K562 (cell line): ENCODE results near the gene ODF2. TPM values are rescaled to one million over a fixed set of nuclear protein-coding genes. Genes with fewer than 3 reads are reported as not detected.

Experiments used
- ATAC-seq: fragments of 200-7000 bp; cut with Tn5 transposase; 3 replicates; pipeline ENCODE4 v1.9.1; 2020; ENCODE audit warnings: moderate library complexity
- BruUV-seq: library from RNA; stranded (reverse); fragments of 400-500 nt; replicated peaks from 2 replicates; lab custom pipeline; 2021; lab: Mats Ljungman, UMichigan
- CTCF ChIA-PET: fragments of 300-600 bp; formaldehyde crosslinking; extraction: SDS; loops from one replicate; lab custom pipeline; 2021; ENCODE audit warnings: low intra/inter-chr PET ratio; lab: Yijun Ruan, JAX
- POLR2A ChIA-PET: fragments of 300-600, 350-650 bp; sonication (Branson Sonifier 250); formaldehyde crosslinking; extraction: SDS; loops from one replicate; lab custom pipeline; 2021; ENCODE audit warnings: antibody characterized with exemption, inconsistent platforms; lab: Yijun Ruan, JAX
- DNase-seq, 4 experiments: peaks; one replicate each; pipeline versions ENCODE4 v3.0.0 to v3.0.0-alpha.2; 2011 to 2018; ENCODE audit warnings: low spot score in 3 of 4, mixed read lengths in 3 of 4; ENCODE audit errors: extremely low read depth in 1 of 4
- FAIRE-seq: peaks from 2 replicates; lab custom pipeline; 2011; peaks lifted over from hg19 to GRCh38; lab: Jason Lieb, UNC
- H2AFZ ChIP-seq: 2 replicates; pipeline ENCODE4 v1.6.0; 2011; ENCODE audit warnings: low read depth, low read length, control low read depth, inconsistent platforms
- H3K27ac ChIP-seq: fragments of 200-600 bp; 3 replicates; pipeline ENCODE4 v1.8.0; 2011; ENCODE audit warnings: low read depth, mild to moderate bottlenecking, control low read depth, inconsistent platforms, low read length, moderate library complexity, mixed read lengths; ENCODE audit errors: extremely low read depth
- H3K27me3 ChIP-seq, 2 experiments: fragments of 300-600 bp in 1 of 2; 2 replicates in 1 of 2; 3 replicates in 1 of 2; pipeline versions ENCODE4 v1.6.0 to v1.8.0; 2011; ENCODE audit warnings: inconsistent platforms in 2 of 2, low read length in 2 of 2, mild to moderate bottlenecking in 1 of 2, mixed read lengths in 1 of 2, moderate library complexity in 1 of 2; ENCODE audit not compliant: control insufficient read depth in 2 of 2, insufficient read depth in 2 of 2
- H3K36me3 ChIP-seq: fragments of 300-600 bp; 3 replicates; pipeline ENCODE4 v1.8.0; 2011; ENCODE audit warnings: mild to moderate bottlenecking, low read length, inconsistent platforms; ENCODE audit not compliant: control insufficient read depth, insufficient read depth
- H3K4me1 ChIP-seq, 2 experiments: fragments of 200-600 bp in 1 of 2; replicated peaks in 1 of 2; 2 replicates in 1 of 2; 3 replicates in 1 of 2; pipeline versions ENCODE4 v1.5.1 to v1.8.0; 2011; ENCODE audit warnings: inconsistent platforms in 2 of 2, low read length in 2 of 2, mild to moderate bottlenecking in 1 of 2, mixed read lengths in 1 of 2, moderate library complexity in 1 of 2; ENCODE audit not compliant: control insufficient read depth in 2 of 2, insufficient read depth in 2 of 2
- H3K4me2 ChIP-seq: 2 replicates; pipeline ENCODE4 v1.6.1; 2011; ENCODE audit warnings: low read length, control low read depth, inconsistent platforms, mixed read lengths; ENCODE audit not compliant: insufficient read depth
- H3K4me3 ChIP-seq: fragments of 200-600 bp; sonication (generic), shearing (Covaris generic); 2 replicates; pipeline ENCODE4 v1.5.1; 2016; ENCODE audit warnings: control low read depth, inconsistent platforms
- H3K79me2 ChIP-seq: fragments of 200-600 bp; 3 replicates; pipeline ENCODE4 v1.8.0; 2011; ENCODE audit warnings: low read length, inconsistent platforms; ENCODE audit not compliant: control insufficient read depth, insufficient read depth
- H3K9ac ChIP-seq, 2 experiments: 2 replicates each; pipeline versions ENCODE4 v1.6.0 to v1.6.1; 2011; ENCODE audit warnings: low read depth in 2 of 2, low read length in 2 of 2, control low read depth in 1 of 2, inconsistent platforms in 1 of 2, mild to moderate bottlenecking in 1 of 2, mixed read lengths in 1 of 2; ENCODE audit not compliant: insufficient read depth in 1 of 2
- H3K9me1 ChIP-seq: one replicate; pipeline ENCODE4 v1.6.0; 2011; ENCODE audit warnings: inconsistent platforms, mild to moderate bottlenecking, low read length, moderate library complexity; ENCODE audit not compliant: control insufficient read depth, insufficient read depth
- H3K9me3 ChIP-seq: replicated peaks from 2 replicates; pipeline ENCODE4 v1.5.1; 2011; ENCODE audit warnings: low read depth, low read length, inconsistent platforms; ENCODE audit not compliant: control insufficient read depth, insufficient read depth
- H4K20me1 ChIP-seq: replicated peaks from 2 replicates; pipeline ENCODE4 v1.6.1; 2011; ENCODE audit warnings: low read length, inconsistent platforms, mixed read lengths; ENCODE audit not compliant: control insufficient read depth, insufficient read depth
- BCOR ChIP-seq: fragments of 450-650 bp; IDR thresholded peaks from 2 replicates; pipeline ENCODE4 v1.6.1; 2016
- DMBX1 ChIP-seq: fragments of 250-450 bp; sonication (Bioruptor Pico); IDR thresholded peaks from 2 replicates; pipeline ENCODE4 v1.8.0; 2022; ENCODE audit warnings: inconsistent platforms, mild to moderate bottlenecking, moderate library complexity, borderline replicate concordance
- KLF16 ChIP-seq: IDR thresholded peaks from 2 replicates; pipeline ENCODE4 v1.6.1; 2016; ENCODE audit warnings: antibody characterized with exemption
- NFATC3 ChIP-seq: fragments of 450-650 bp; IDR thresholded peaks from 2 replicates; pipeline ENCODE4 v1.6.1; 2017; ENCODE audit warnings: mild to moderate bottlenecking
- SMAD3 ChIP-seq: fragments of 450-650 bp; formaldehyde crosslinking; conservative IDR thresholded peaks from 2 replicates; pipeline ENCODE4 v1.4.0; 2020; ENCODE audit warnings: mild to moderate bottlenecking
- SREBF1 ChIP-seq: fragments of 150-350 bp; IDR thresholded peaks from 2 replicates; pipeline ENCODE4 v1.6.1; 2014; ENCODE audit warnings: antibody characterized with exemption, low read depth, low read length, borderline replicate concordance
- SREBF2 ChIP-seq: sonication (generic); formaldehyde crosslinking; IDR thresholded peaks from 2 replicates; pipeline ENCODE4 v1.4.0; 2020; ENCODE audit warnings: mild to moderate bottlenecking, missing genetic modification reagents
- YY1 ChIP-seq, 3 experiments: IDR thresholded peaks; 2 replicates each; pipeline ENCODE4 v1.6.1; 2011; ENCODE audit warnings: low read length in 2 of 3, mild to moderate bottlenecking in 2 of 3, moderate library complexity in 2 of 3, borderline replicate concordance in 1 of 3, control low read depth in 1 of 3, low read depth in 1 of 3; ENCODE audit not compliant: insufficient read depth in 3 of 3, insufficient replicate concordance in 2 of 3, control insufficient read depth in 1 of 3, insufficient read length in 1 of 3; ENCODE audit errors: extremely low read depth in 1 of 3
- ZC3H11A ChIP-seq: IDR thresholded peaks from 2 replicates; pipeline ENCODE4 v1.6.1; 2012; ENCODE audit warnings: low read depth, low read length, improper control_type of control experiment
- ZNF146 ChIP-seq: IDR thresholded peaks from one replicate; pipeline ENCODE4 v1.6.1; 2018; ENCODE audit warnings: missing compliant biosample characterization; ENCODE audit not compliant: unreplicated experiment
- ZNF212 ChIP-seq: fragments of 450-650 bp; formaldehyde crosslinking; IDR thresholded peaks from 2 replicates; pipeline ENCODE4 v1.4.0; 2020; ENCODE audit warnings: mild to moderate bottlenecking
- ZNF217 ChIP-seq: sonication (generic); formaldehyde crosslinking; IDR thresholded peaks from 2 replicates; pipeline ENCODE4 v1.8.0; 2022; ENCODE audit warnings: mild to moderate bottlenecking, missing genetic modification reagents
- ZNF57 ChIP-seq: fragments of 450-650 bp; formaldehyde crosslinking; IDR thresholded peaks from 2 replicates; pipeline ENCODE4 v1.4.0; 2020; ENCODE audit warnings: mild to moderate bottlenecking, moderate library complexity
- ZNF586 ChIP-seq: fragments of 450-650 bp; formaldehyde crosslinking; conservative IDR thresholded peaks from 2 replicates; pipeline ENCODE4 v1.4.0; 2020; ENCODE audit warnings: mild to moderate bottlenecking, moderate library complexity
- WGBS: fragments of 100-300 bp; shearing (Covaris generic); methylation state at CpG from one replicate; pipeline ENCODE4 v1.1.6; 2016; ENCODE audit warnings: low coverage, mixed read lengths; ENCODE audit not compliant: insufficient coverage; ENCODE audit errors: missing lambda C conversion rate; 5-methylcytosine and 5-hydroxymethylcytosine counted together
- in situ Hi-C: fragments of 300-500 bp; cut with MboI; formaldehyde crosslinking; loops from 4 replicates; pipeline ENCODE4 v1.15.0; 2018; ENCODE audit warnings: inconsistent platforms, mixed read lengths
- intact Hi-C: fragments of 100-400 bp; cut with micrococcal nuclease; formaldehyde crosslinking; loops from 2 replicates; pipeline ENCODE4 v1.14.2; 2022
- polyA plus RNA-seq, 8 experiments: library from polyadenylated mRNA; depleted of rRNA in 4 of 8; stranded (reverse) in 5 of 8; unstranded in 3 of 8; fragments of >200 nt; fragmentation: Nextera tagmentation in 2 of 8; fragmentation: Illumina TruSeq in 1 of 8; extraction: Ambion mirVana in 2 of 8; extraction: Trizol in 1 of 8; gene quantifications; 2 replicates each; pipeline versions ENCODE4 v1.2.1 to v1.2.3, GENCODE V29; 2011 to 2014; ENCODE audit warnings: inconsistent platforms in 1 of 8, missing spikeins in 1 of 8
- total RNA-seq, 7 experiments: library from RNA; depleted of rRNA in 6 of 7; stranded (reverse); fragments of >200 nt in 6 of 7; fragmentation: Illumina TruSeq in 2 of 7; extraction: Trizol in 2 of 7; gene quantifications; 2 replicates each; pipeline versions ENCODE4 v1.2.1 to v1.2.3, GENCODE V29; 2011 to 2021; ENCODE audit warnings: low replicate concordance in 1 of 7
- TF ChIP-seq, protein P1 (sequence below): IDR thresholded peaks from 3 replicates; pipeline ENCODE4 v1.6.1; 2011; ENCODE audit warnings: borderline replicate concordance, mild to moderate bottlenecking, moderate library complexity; ENCODE audit not compliant: insufficient read length; ENCODE audit errors: extremely low read depth
- TF ChIP-seq, protein P2 (sequence below): sonication (generic); formaldehyde crosslinking; IDR thresholded peaks from 2 replicates; pipeline ENCODE4 v1.8.1; 2023; ENCODE audit warnings: mild to moderate bottlenecking, missing genetic modification reagents, moderate library complexity
- TF ChIP-seq, protein P3 (sequence below): fragments of 250-450 bp; sonication (Bioruptor Pico); IDR thresholded peaks from 2 replicates; pipeline ENCODE4 v1.4.0; 2020; ENCODE audit warnings: borderline replicate concordance
- TF ChIP-seq, protein P4 (sequence below): fragments of 250-450 bp; sonication (Bioruptor Pico); IDR thresholded peaks from 2 replicates; pipeline ENCODE4 v1.5.0; 2021

Gene ODF2
- total and polyA plus RNA-seq, 9 of the 15 experiments (the other 6 are each of a cell fraction or from before 2014, with no cell fraction given): 16.5 to 83.2 (median 69.7) TPM

DNA sequence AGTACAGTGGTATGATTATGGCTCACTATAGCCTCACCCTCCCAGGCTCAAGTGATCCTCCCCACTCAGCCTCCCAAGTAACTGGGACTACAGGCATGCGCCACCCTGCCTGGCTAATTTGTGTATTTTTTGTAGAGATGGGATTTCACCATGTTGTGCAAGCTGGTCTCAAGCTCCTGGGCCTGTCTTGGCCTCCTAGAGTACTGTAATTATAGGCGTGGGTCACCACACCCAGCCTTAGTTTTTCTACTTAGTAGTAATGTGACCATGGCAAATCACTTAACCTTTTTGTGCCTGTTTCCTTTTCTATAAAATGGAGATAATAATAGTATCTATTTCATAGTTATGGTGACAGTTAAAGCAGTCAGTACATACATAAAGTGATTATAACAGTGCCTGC is 70.9 kb downstream of the ODF2 start:
- H3K27me3 ChIP-seq: no peaks in the 10 kb centered on the region
- H4K20me1 ChIP-seq: no peaks in the 10 kb centered on the region
- H3K36me3 ChIP-seq: peaks cover 66% of the 10 kb centered on the region
- CTCF ChIA-PET: no interaction called here
- DNase-seq (no peak), ATAC-seq (no peak), FAIRE-seq (no peak)
- H3K9me3 ChIP-seq: no peaks in the 10 kb centered on the region
- no peaks in the 10 kb centered on the region for H3K9me1 ChIP-seq
- no peak overlapping the region for H3K27ac ChIP-seq
- H3K9ac ChIP-seq: no peak overlapping the region
- in situ Hi-C loops (no loop called here), intact Hi-C loops (no loop called here)
- no TSS peak for BruUV-seq
- WGBS: 82% methylated on average over 2 of the region's 2 CpGs
- H3K79me2 ChIP-seq: no peaks in the 10 kb centered on the region
- H3K4me1 ChIP-seq: peaks cover 0 to 4% of the 10 kb centered on the region in 2 experiments; a peak in 2 of 5 replicates
- H3K4me3 ChIP-seq: no peak overlapping the region
- H2AFZ ChIP-seq: no peak overlapping the region
- POLR2A ChIA-PET: interaction anchor here (2.6 kb wide), 1 partner anchor 10 kb away, joined by 6 read pairs; no protein-coding TSS in a partner anchor
- H3K4me2 ChIP-seq: no peak overlapping the region
- TF ChIP-seq DMBX1 (CRISPR knock-in tag): no peak
- no peak for TF ChIP-seq SREBF2 (CRISPR knock-in tag)
- TF ChIP-seq KLF16: no peak
- TF ChIP-seq ZNF57: no peak
- TF ChIP-seq NFATC3: no peak
- no peak for TF ChIP-seq ZNF146 (CRISPR knock-in tag)
- TF ChIP-seq ZNF212 (CRISPR knock-in tag): no peak
- TF ChIP-seq, protein P1, sequence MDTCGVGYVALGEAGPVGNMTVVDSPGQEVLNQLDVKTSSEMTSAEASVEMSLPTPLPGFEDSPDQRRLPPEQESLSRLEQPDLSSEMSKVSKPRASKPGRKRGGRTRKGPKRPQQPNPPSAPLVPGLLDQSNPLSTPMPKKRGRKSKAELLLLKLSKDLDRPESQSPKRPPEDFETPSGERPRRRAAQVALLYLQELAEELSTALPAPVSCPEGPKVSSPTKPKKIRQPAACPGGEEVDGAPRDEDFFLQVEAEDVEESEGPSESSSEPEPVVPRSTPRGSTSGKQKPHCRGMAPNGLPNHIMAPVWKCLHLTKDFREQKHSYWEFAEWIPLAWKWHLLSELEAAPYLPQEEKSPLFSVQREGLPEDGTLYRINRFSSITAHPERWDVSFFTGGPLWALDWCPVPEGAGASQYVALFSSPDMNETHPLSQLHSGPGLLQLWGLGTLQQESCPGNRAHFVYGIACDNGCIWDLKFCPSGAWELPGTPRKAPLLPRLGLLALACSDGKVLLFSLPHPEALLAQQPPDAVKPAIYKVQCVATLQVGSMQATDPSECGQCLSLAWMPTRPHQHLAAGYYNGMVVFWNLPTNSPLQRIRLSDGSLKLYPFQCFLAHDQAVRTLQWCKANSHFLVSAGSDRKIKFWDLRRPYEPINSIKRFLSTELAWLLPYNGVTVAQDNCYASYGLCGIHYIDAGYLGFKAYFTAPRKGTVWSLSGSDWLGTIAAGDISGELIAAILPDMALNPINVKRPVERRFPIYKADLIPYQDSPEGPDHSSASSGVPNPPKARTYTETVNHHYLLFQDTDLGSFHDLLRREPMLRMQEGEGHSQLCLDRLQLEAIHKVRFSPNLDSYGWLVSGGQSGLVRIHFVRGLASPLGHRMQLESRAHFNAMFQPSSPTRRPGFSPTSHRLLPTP: no peak
- TF ChIP-seq, protein P2, sequence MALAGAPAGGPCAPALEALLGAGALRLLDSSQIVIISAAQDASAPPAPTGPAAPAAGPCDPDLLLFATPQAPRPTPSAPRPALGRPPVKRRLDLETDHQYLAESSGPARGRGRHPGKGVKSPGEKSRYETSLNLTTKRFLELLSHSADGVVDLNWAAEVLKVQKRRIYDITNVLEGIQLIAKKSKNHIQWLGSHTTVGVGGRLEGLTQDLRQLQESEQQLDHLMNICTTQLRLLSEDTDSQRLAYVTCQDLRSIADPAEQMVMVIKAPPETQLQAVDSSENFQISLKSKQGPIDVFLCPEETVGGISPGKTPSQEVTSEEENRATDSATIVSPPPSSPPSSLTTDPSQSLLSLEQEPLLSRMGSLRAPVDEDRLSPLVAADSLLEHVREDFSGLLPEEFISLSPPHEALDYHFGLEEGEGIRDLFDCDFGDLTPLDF (CRISPR knock-in tag): no peak
- no peak for TF ChIP-seq SMAD3 (CRISPR knock-in tag)
- TF ChIP-seq BCOR: no peak
- TF ChIP-seq, protein P3, sequence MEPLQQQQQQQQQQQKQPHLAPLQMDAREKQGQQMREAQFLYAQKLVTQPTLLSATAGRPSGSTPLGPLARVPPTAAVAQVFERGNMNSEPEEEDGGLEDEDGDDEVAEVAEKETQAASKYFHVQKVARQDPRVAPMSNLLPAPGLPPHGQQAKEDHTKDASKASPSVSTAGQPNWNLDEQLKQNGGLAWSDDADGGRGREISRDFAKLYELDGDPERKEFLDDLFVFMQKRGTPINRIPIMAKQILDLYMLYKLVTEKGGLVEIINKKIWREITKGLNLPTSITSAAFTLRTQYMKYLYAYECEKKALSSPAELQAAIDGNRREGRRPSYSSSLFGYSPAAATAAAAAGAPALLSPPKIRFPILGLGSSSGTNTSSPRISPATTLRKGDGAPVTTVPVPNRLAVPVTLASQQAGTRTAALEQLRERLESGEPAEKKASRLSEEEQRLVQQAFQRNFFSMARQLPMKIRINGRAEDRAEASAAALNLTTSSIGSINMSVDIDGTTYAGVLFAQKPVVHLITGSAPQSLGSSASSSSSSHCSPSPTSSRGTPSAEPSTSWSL (CRISPR knock-in tag): no peak
- no peak for TF ChIP-seq ZC3H11A
- TF ChIP-seq, protein P4, sequence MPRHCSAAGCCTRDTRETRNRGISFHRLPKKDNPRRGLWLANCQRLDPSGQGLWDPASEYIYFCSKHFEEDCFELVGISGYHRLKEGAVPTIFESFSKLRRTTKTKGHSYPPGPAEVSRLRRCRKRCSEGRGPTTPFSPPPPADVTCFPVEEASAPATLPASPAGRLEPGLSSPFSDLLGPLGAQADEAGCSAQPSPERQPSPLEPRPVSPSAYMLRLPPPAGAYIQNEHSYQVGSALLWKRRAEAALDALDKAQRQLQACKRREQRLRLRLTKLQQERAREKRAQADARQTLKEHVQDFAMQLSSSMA: no peak
- no peak for TF ChIP-seq ZNF217 (CRISPR knock-in tag)
- TF ChIP-seq ZNF586 (CRISPR knock-in tag): no peak
- TF ChIP-seq YY1 (IDR thresholded peaks at IDR 0.05; ENCODE audit: borderline replicate concordance in 1 of 3, control insufficient read depth in 1 of 3, extremely low read depth in 1 of 3, insufficient read depth in 3 of 3, insufficient read length in 1 of 3, insufficient replicate concordance in 2 of 3, low read depth in 1 of 3, low read length in 2 of 3): no peak
- TF ChIP-seq SREBF1: no peak
